CD14-positive monocyte (primary cell): ENCODE measurements around the gene MAP3K10. TPM values are rescaled to one million over a fixed set of nuclear protein-coding genes. Genes with fewer than 3 reads are reported as not detected.

Experiments
- DNase-seq, 3 donors: peaks; one replicate each; pipeline ENCODE4 v3.0.0-alpha.2; 2011 to 2022
- H2AFZ ChIP-seq: 2 replicates; pipeline ENCODE4 v1.6.0; 2012; ENCODE audit warnings: mild to moderate bottlenecking, low read depth, low read length, inconsistent platforms; ENCODE audit not compliant: insufficient read depth, poor library complexity, severe bottlenecking
- H3K27ac ChIP-seq, 2 donors: 1 replicate in 1 of 2; 2 replicates in 1 of 2; pipeline ENCODE4 v1.5.1; 2012 to 2013; ENCODE audit warnings: low read length in 2 of 2, control low read depth in 1 of 2, inconsistent platforms in 1 of 2, low read depth in 1 of 2, mild to moderate bottlenecking in 1 of 2
- H3K27me3 ChIP-seq, 2 donors: one replicate each; pipeline versions ENCODE4 v1.6.0 to v1.6.1; 2011 to 2013; ENCODE audit warnings: low read length in 2 of 2; ENCODE audit not compliant: control insufficient read depth in 2 of 2, insufficient read depth in 2 of 2
- H3K36me3 ChIP-seq, 2 donors: replicated peaks in 1 of 2; 1 replicate in 1 of 2; 2 replicates in 1 of 2; pipeline versions ENCODE4 v1.5.1 to v1.6.1; 2012 to 2013; ENCODE audit warnings: low read length in 2 of 2, control low read depth in 1 of 2, inconsistent platforms in 1 of 2, mild to moderate bottlenecking in 1 of 2; ENCODE audit not compliant: insufficient read depth in 2 of 2, control insufficient read depth in 1 of 2
- H3K4me1 ChIP-seq, 2 donors: 1 replicate in 1 of 2; 2 replicates in 1 of 2; pipeline versions ENCODE4 v1.5.1 to v1.6.1; 2012 to 2013; ENCODE audit warnings: low read length in 2 of 2, control low read depth in 1 of 2, inconsistent platforms in 1 of 2, mild to moderate bottlenecking in 1 of 2, moderate library complexity in 1 of 2; ENCODE audit not compliant: insufficient read depth in 2 of 2, control insufficient read depth in 1 of 2
- H3K4me2 ChIP-seq: replicated peaks from 2 replicates; pipeline ENCODE3; 2012; ENCODE audit warnings: low read length, moderate library complexity, mild to moderate bottlenecking; ENCODE audit not compliant: poor library complexity, severe bottlenecking; ENCODE audit errors: extremely low read depth
- H3K4me3 ChIP-seq, 3 experiments: fragments of 200-600 bp in 1 of 3; sonication (generic) in 1 of 3; replicated peaks in 1 of 3; 1 replicate in 2 of 3; 2 replicates in 1 of 3; pipeline ENCODE4 v1.5.1; 2011 to 2013; ENCODE audit warnings: low read length in 3 of 3, mild to moderate bottlenecking in 3 of 3, control low read depth in 2 of 3, low read depth in 2 of 3, inconsistent platforms in 1 of 3, moderate library complexity in 1 of 3
- H3K79me2 ChIP-seq: 2 replicates; pipeline ENCODE4 v1.6.0; 2012; ENCODE audit warnings: mild to moderate bottlenecking, control low read depth, inconsistent platforms, low read length, moderate library complexity; ENCODE audit not compliant: insufficient read depth
- H3K9ac ChIP-seq: 2 replicates; pipeline ENCODE4 v1.6.0; 2017; ENCODE audit warnings: low read length, mild to moderate bottlenecking; ENCODE audit not compliant: insufficient read depth, poor library complexity, severe bottlenecking
- H3K9me3 ChIP-seq, 2 donors: replicated peaks in 1 of 2; 1 replicate in 1 of 2; 2 replicates in 1 of 2; pipeline versions ENCODE4 v1.5.1 to v1.6.1; 2012 to 2013; ENCODE audit warnings: low read length in 2 of 2, control low read depth in 1 of 2; ENCODE audit not compliant: control insufficient read depth in 1 of 2, insufficient read depth in 1 of 2
- H4K20me1 ChIP-seq: 2 replicates; pipeline ENCODE4 v1.6.0; 2012; ENCODE audit warnings: mild to moderate bottlenecking, low read length, control low read depth, moderate library complexity; ENCODE audit not compliant: insufficient read depth
- H3K27ac Mint-ChIP-seq, 7 donors: one replicate each; pipeline ENCODE4 v1.8.0; 2020; ENCODE audit warnings: mild to moderate bottlenecking in 7 of 7, mixed read lengths in 7 of 7, moderate library complexity in 6 of 7, inconsistent platforms in 2 of 7
- H3K27me3 Mint-ChIP-seq, 3 donors: one replicate each; pipeline ENCODE4 v1.8.0; 2021 to 2022; ENCODE audit warnings: low read depth in 3 of 3, mild to moderate bottlenecking in 3 of 3, mixed read lengths in 3 of 3, moderate library complexity in 3 of 3, inconsistent platforms in 1 of 3
- H3K36me3 Mint-ChIP-seq, 2 donors: one replicate each; pipeline ENCODE4 v1.8.0; 2020; ENCODE audit warnings: mixed read lengths in 2 of 2, inconsistent platforms in 1 of 2, mild to moderate bottlenecking in 1 of 2
- H3K4me1 Mint-ChIP-seq: one replicate; pipeline ENCODE4 v1.8.0; 2020; ENCODE audit warnings: mild to moderate bottlenecking, mixed read lengths
- H3K4me3 Mint-ChIP-seq, 2 donors: one replicate each; pipeline ENCODE4 v1.8.0; 2020; ENCODE audit warnings: mild to moderate bottlenecking in 2 of 2, mixed read lengths in 2 of 2, moderate library complexity in 1 of 2
- H3K9me3 Mint-ChIP-seq, 7 donors: one replicate each; pipeline ENCODE4 v1.8.0; 2020 to 2022; ENCODE audit warnings: mixed read lengths in 7 of 7, mild to moderate bottlenecking in 6 of 7, moderate library complexity in 6 of 7, inconsistent platforms in 2 of 7
- CTCF ChIP-seq: fragments of 200-600 bp; IDR thresholded peaks from one replicate; pipeline ENCODE4 v1.8.0; 2022; ENCODE audit warnings: antibody characterized with exemption, mild to moderate bottlenecking
- WGBS: methylation state at CpG from one replicate; pipeline ENCODE4 v1.1.5; 2013; ENCODE audit warnings: missing lambda C conversion rate; ENCODE audit not compliant: insufficient coverage; 5-methylcytosine and 5-hydroxymethylcytosine counted together
- intact Hi-C, 2 donors: fragments of 100-400 bp; cut with micrococcal nuclease; formaldehyde crosslinking; loops; one replicate each; pipeline versions ENCODE4 v1.15.0 to v1.15.1; 2023
- polyA plus RNA-seq, 3 donors: library from polyadenylated mRNA; depleted of rRNA in 1 of 3; unstranded in 2 of 3; stranded (reverse) in 1 of 3; fragments of 300-500 nt in 2 of 3; fragments of >200 nt in 1 of 3; fragmentation: Illumina TruSeq in 2 of 3; gene quantifications; 1 replicate in 2 of 3; 2 replicates in 1 of 3; pipeline ENCODE4 v1.2.3, GENCODE V29; 2012 to 2021

Gene MAP3K10
- polyA plus RNA-seq, 3 donors, result 0.05 to 9.1 TPM; not detected in 1

GRCh38 chr19:40236026-40236355, 44.8 kb downstream of the MAP3K10 start:
- intact Hi-C loops, result no loop called here
- no peak overlapping the region for H3K9ac ChIP-seq
- no peak for TF ChIP-seq CTCF

GRCh38 chr19:40236366-40236765, 45.1 kb downstream of the MAP3K10 start:
- Mint-ChIP-seq H3K4me3 (no peak overlapping the region), H3K36me3 (peaks cover 59 to 82% of the 10 kb centered on the region in 2 donors), H3K27me3 (no peaks in the 10 kb centered on the region), H3K4me1 (no peaks in the 10 kb centered on the region), H3K9me3 (no peaks in the 10 kb centered on the region), H3K27ac (peak overlapping the region in 1 of 7 donors; percentile 31)
- no peak for DNase-seq
- Histone ChIP-seq H3K36me3 (peaks cover 77 to 84% of the 10 kb centered on the region in 2 donors), H3K4me1 (no peaks in the 10 kb centered on the region), H3K9me3 (no peaks in the 10 kb centered on the region), H4K20me1 (peaks cover 6% of the 10 kb centered on the region), H3K4me2 (no peak overlapping the region), H3K9ac (no peak overlapping the region), H2AFZ (no peak overlapping the region), H3K79me2 (no peaks in the 10 kb centered on the region), H3K27ac (no peak overlapping the region), H3K27me3 (no peaks in the 10 kb centered on the region), H3K4me3 (no peak overlapping the region)
- intact Hi-C loops, result no loop called here
- WGBS, result 100% methylated on average over 6 of the region's 6 CpGs
- no peak for TF ChIP-seq CTCF

More at GRCh38 chr19:40236026-40236355, 44.8 kb downstream of the MAP3K10 start:
- peaks cover 55 to 78% of the 10 kb centered on the region in 2 donors for H3K36me3 Mint-ChIP-seq
- Histone ChIP-seq H3K79me2 (no peaks in the 10 kb centered on the region), H3K27ac (no peak overlapping the region), H2AFZ (no peak overlapping the region), H3K4me3 (no peak overlapping the region), H3K36me3 (peaks cover 74 to 80% of the 10 kb centered on the region in 2 donors), H4K20me1 (peaks cover 6% of the 10 kb centered on the region), H3K4me1 (no peaks in the 10 kb centered on the region), H3K4me2 (no peak overlapping the region), H3K27me3 (no peaks in the 10 kb centered on the region), H3K9me3 (no peaks in the 10 kb centered on the region)
- DNase-seq, result no peak
- H3K27me3 Mint-ChIP-seq, result no peaks in the 10 kb centered on the region
- H3K27ac Mint-ChIP-seq, result no peak overlapping the region
- H3K9me3 Mint-ChIP-seq, result no peaks in the 10 kb centered on the region
- H3K4me3 Mint-ChIP-seq, result no peak overlapping the region
- 95% methylated on average over 4 of the region's 9 CpGs for WGBS
- H3K4me1 Mint-ChIP-seq, result no peaks in the 10 kb centered on the region
